ENCODE results near the gene ERVW-1.

DNA sequence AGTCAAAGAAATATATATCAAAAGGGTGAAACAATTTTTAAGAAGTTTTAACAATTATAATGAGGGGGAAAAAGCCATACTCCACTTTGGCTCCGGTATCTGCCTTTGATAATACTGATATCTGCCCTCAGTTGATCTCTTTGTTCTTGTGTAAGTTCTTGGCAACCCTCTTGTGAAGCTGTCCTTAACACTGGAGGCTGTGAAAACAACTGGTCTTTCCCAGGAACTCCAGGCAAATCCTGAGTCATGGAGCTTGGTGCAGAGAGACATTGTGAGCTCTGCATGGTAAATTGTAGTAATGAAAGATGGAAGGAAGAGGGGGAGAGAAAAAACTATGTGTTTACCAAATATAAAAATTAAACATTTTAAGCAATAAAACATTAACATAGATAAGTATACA lies 11.9 kb upstream of the ERVW-1 start:
- TF ChIP-seq YY1 (IDR thresholded peaks at IDR 0.05; ENCODE audit: insufficient read depth, insufficient read length), result no peak
- TF ChIP-seq ZNF274 (IDR thresholded peaks at IDR 0.05; ENCODE audit: low read depth, low read length), result no peak
- TF ChIP-seq SUZ12 (IDR thresholded peaks at IDR 0.05; ENCODE audit: extremely low read depth, insufficient read depth, insufficient read length), result no peak
